Upper lobe of left lung (tissue), 6 donors: Measurements from ENCODE around the gene ATAD3A. TPM values are rescaled to one million over a fixed set of nuclear protein-coding genes. Genes with fewer than 3 reads are reported as not detected.
A peak's percentile ranks its signal among the peaks of the same experiment; 100 is the strongest.
"Not testable (repeated sequence)": the region's sequence is repeated elsewhere in the genome, so short reads cannot be mapped to it uniquely, and the experiment has no call there.

Source experiments
- ATAC-seq, 2 donors: fragments of 200-7000 bp; cut with Tn5 transposase; one replicate each; pipeline ENCODE4 v1.9.1; 2022; ENCODE audit warnings: mild to moderate bottlenecking in 2 of 2, moderate library complexity in 2 of 2; ENCODE audit not compliant: low FRiP score in 2 of 2
- DNase-seq, 2 donors: peaks; one replicate each; pipeline ENCODE4 v3.0.0-alpha.2; 2019 to 2020
- H3K27ac ChIP-seq, 4 donors: fragments of 200-600 bp; sonication (generic); one replicate each; pipeline ENCODE4 v1.5.1; 2016 to 2019
- H3K27me3 ChIP-seq, 4 donors: fragments of 200-600 bp; sonication (generic); one replicate each; pipeline ENCODE4 v1.5.1; 2017 to 2019
- H3K36me3 ChIP-seq, 4 donors: fragments of 200-600 bp; sonication (generic); one replicate each; pipeline ENCODE4 v1.5.1; 2016 to 2019
- H3K4me1 ChIP-seq, 4 donors: fragments of 200-600 bp; sonication (generic); one replicate each; pipeline ENCODE4 v1.5.1; 2018 to 2019
- H3K4me3 ChIP-seq, 4 donors: fragments of 200-600 bp; sonication (generic); one replicate each; pipeline ENCODE4 v1.5.1; 2017 to 2019; ENCODE audit warnings: mild to moderate bottlenecking in 2 of 4, moderate library complexity in 1 of 4
- H3K9me3 ChIP-seq, 4 donors: fragments of 200-600 bp; sonication (generic); one replicate each; pipeline ENCODE4 v1.5.1; 2018 to 2019
- CTCF ChIP-seq, 6 experiments: fragments of 450-650 bp in 4 of 6; fragments of 200-600 bp in 2 of 6; sonication (generic) in 2 of 6; IDR thresholded peaks; one replicate each; pipeline ENCODE4 v1.5.1; 2016 to 2019; ENCODE audit warnings: antibody characterized with exemption in 6 of 6
- EP300 ChIP-seq, 4 donors: sonication (generic); formaldehyde crosslinking; IDR thresholded peaks; one replicate each; pipeline ENCODE4 v1.5.1; 2017; ENCODE audit warnings: antibody characterized with exemption in 4 of 4, control low read depth in 2 of 4
- POLR2A ChIP-seq, 4 donors: fragments of 450-650 bp; IDR thresholded peaks; one replicate each; pipeline ENCODE4 v1.5.1; 2016 to 2017; ENCODE audit warnings: antibody characterized with exemption in 4 of 4, mild to moderate bottlenecking in 2 of 4
- POLR2AphosphoS5 ChIP-seq, 2 donors: sonication (generic); formaldehyde crosslinking; IDR thresholded peaks; one replicate each; pipeline ENCODE4 v1.5.1; 2017; ENCODE audit warnings: antibody characterized with exemption in 2 of 2
- WGBS, 2 donors: methylation state at CpG; one replicate each; pipeline ENCODE4 v1.1.5; 2017 to 2018; 5-methylcytosine and 5-hydroxymethylcytosine counted together
- total RNA-seq, 6 donors: library from RNA; depleted of rRNA in 4 of 6; stranded (reverse); fragments of >200 nt in 4 of 6; gene quantifications; one replicate each; pipeline versions ENCODE4 v1.1.0 to v1.2.1, GENCODE V29; 2016 to 2021
- donor health status: DM: no; HTN: no; CAD: no; lungs with moderate emphysema.
- donor health status: DM: no; HTN: yes; CAD: no; lungs with severe emphysema.

The ATAD3A gene
- total RNA-seq, 6 donors from 2014 or later, result 18.5 to 31.9 (median 24.0) TPM

GRCh38 chr1:1471389-1472052 is 40.4 kb upstream of the ATAD3A start, which contains the start of gene ATAD3B:
TSS of gene ATAD3B (plus strand) at chr1:1471765. CDS start at chr1:1471885, 120 bp downstream.
- ATAC-seq (peak; percentile 91 to 98), DNase-seq (peak; percentile 93 to 99)
- Histone ChIP-seq H3K4me1 (peaks cover 20 to 27% (median 21%) of the 10 kb centered on the region in 4 donors), H3K27ac (peak within 1 kb of the TSS; percentile 73 to 86 (median 80)), H3K9me3 (no peaks in the 10 kb centered on the region), H3K4me3 (peak within 1 kb of the TSS; percentile 75 to 92 (median 84)), H3K27me3 (no peaks in the 10 kb centered on the region), H3K36me3 (no peaks in the 10 kb centered on the region)
- WGBS, 2 donors, result 0 to 1% methylated on average over 6 to 41 of the region's 87 CpGs
- TF ChIP-seq CTCF (IDR thresholded peaks at IDR 0.05) (peak in 2 of 6 experiments; percentile 19 to 34), POLR2AphosphoS5 (IDR thresholded peaks at IDR 0.05) (peak; percentile 84 to 90), POLR2A (IDR thresholded peaks at IDR 0.05) (peak in 2 of 4 donors; percentile 37 to 64), EP300 (IDR thresholded peaks at IDR 0.05) (no peak)

- DNase-seq, H3K36me3 ChIP-seq, H3K27me3 ChIP-seq, H3K9me3 ChIP-seq: not testable (repeated sequence)
- peak in 1 of 2 donors; percentile 47 for ATAC-seq
- 6 to 15% methylated on average over 12 to 18 of the region's 65 CpGs for WGBS, 2 donors
- Histone ChIP-seq H3K4me3 (peak overlapping the region; percentile 75 to 92 (median 84)), H3K27ac (peak overlapping the region; percentile 73 to 86 (median 80)), H3K4me1 (peaks cover 20 to 27% (median 21%) of the 10 kb centered on the region in 4 donors)
These were observed 39.7 kb upstream of the ATAD3A start for GRCh38 chr1:1472053-1472876.

GRCh38 chr1:1476011-1476410 is 36.0 kb upstream of the ATAD3A start:
- 100% methylated on average over 1 of the region's 17 CpGs; no CpG with 5 or more reads in 1 of the 2 donors for WGBS, 2 donors
- DNase-seq, result not testable (repeated sequence)

GRCh38 chr1:1477206-1477605 is 34.8 kb upstream of the ATAD3A start:
- peaks cover 11 to 17% (median 14%) of the 10 kb centered on the region in 4 donors for H3K4me1 ChIP-seq
- peaks cover 11 to 43% (median 30%) of the 10 kb centered on the region in 4 donors for H3K36me3 ChIP-seq
- no peak for TF ChIP-seq POLR2A (IDR thresholded peaks at IDR 0.05)
- TF ChIP-seq POLR2AphosphoS5 (IDR thresholded peaks at IDR 0.05), result no peak
- TF ChIP-seq EP300 (IDR thresholded peaks at IDR 0.05), result no peak
- no peak for TF ChIP-seq CTCF (IDR thresholded peaks at IDR 0.05)
- H3K27ac ChIP-seq, result no peak overlapping the region
- no peak overlapping the region for H3K4me3 ChIP-seq
- DNase-seq (no peak), ATAC-seq (no peak)
- no peaks in the 10 kb centered on the region for H3K27me3 ChIP-seq
- 93 to 97% methylated on average over 21 to 22 of the region's 22 CpGs for WGBS, 2 donors
- no peaks in the 10 kb centered on the region for H3K9me3 ChIP-seq

More at GRCh38 chr1:1476011-1476410, 36.0 kb upstream of the ATAD3A start:
- Histone ChIP-seq H3K4me1 (peaks cover 13 to 20% (median 15%) of the 10 kb centered on the region in 4 donors), H3K36me3 (peaks cover 11 to 37% (median 26%) of the 10 kb centered on the region in 4 donors)
- not testable (repeated sequence) for H3K4me3 ChIP-seq, H3K27me3 ChIP-seq, H3K9me3 ChIP-seq, H3K27ac ChIP-seq, ATAC-seq

GRCh38 chr1:1479547-1480487 is 32.1 kb upstream of the ATAD3A start:
- no peak for TF ChIP-seq POLR2AphosphoS5 (IDR thresholded peaks at IDR 0.05)
- TF ChIP-seq EP300 (IDR thresholded peaks at IDR 0.05), result no peak
- no peak for TF ChIP-seq POLR2A (IDR thresholded peaks at IDR 0.05)
- no peak for TF ChIP-seq CTCF (IDR thresholded peaks at IDR 0.05)
- peak in 1 of 2 donors; percentile 38 for ATAC-seq
- Histone ChIP-seq H3K36me3 (peaks cover 18 to 68% (median 52%) of the 10 kb centered on the region in 4 donors), H3K4me3 (no peak overlapping the region), H3K27me3 (no peaks in the 10 kb centered on the region), H3K27ac (no peak overlapping the region), H3K4me1 (no peaks in the 10 kb centered on the region), H3K9me3 (no peaks in the 10 kb centered on the region)
- 96% methylated on average over 24 to 25 of the region's 42 CpGs for WGBS, 2 donors
- no peak for DNase-seq

GRCh38 chr1:1480488-1480867 is 31.5 kb upstream of the ATAD3A start:
- H3K9me3 ChIP-seq, H3K27me3 ChIP-seq, ATAC-seq, DNase-seq, H3K4me3 ChIP-seq, H3K27ac ChIP-seq, H3K4me1 ChIP-seq: not testable (repeated sequence)
- 91 to 95% methylated on average over 9 to 11 of the region's 16 CpGs for WGBS, 2 donors
- peaks cover 18 to 73% (median 56%) of the 10 kb centered on the region in 4 donors for H3K36me3 ChIP-seq

GRCh38 chr1:1481811-1482210 is 30.2 kb upstream of the ATAD3A start:
- H3K36me3 ChIP-seq, result peaks cover 18 to 83% (median 64%) of the 10 kb centered on the region in 4 donors
- DNase-seq, result peak in 1 of 2 donors; percentile 84
- ATAC-seq, H3K4me3 ChIP-seq, H3K9me3 ChIP-seq, H3K27me3 ChIP-seq, H3K4me1 ChIP-seq, H3K27ac ChIP-seq: not testable (repeated sequence)
- 95 to 96% methylated on average over 9 to 24 of the region's 30 CpGs for WGBS, 2 donors
